GM12878 (cell line): ENCODE data around the gene TM4SF4. TPM values are rescaled to one million over a fixed set of nuclear protein-coding genes. Genes with fewer than 3 reads are reported as not detected.

ENCODE experiments used
- ATAC-seq: fragments of 200-7000 bp; cut with Tn5 transposase; 3 replicates; pipeline ENCODE4 v1.9.1; 2020; ENCODE audit warnings: mild to moderate bottlenecking, moderate library complexity
- BruUV-seq: library from RNA; stranded (reverse); fragments of 400-500 nt; replicated peaks from 2 replicates; lab custom pipeline; 2021; lab: Mats Ljungman, UMichigan
- CTCF ChIA-PET: fragments of 300-600 bp; sonication (Branson Sonifier 250); formaldehyde crosslinking; extraction: SDS; loops from one replicate; lab custom pipeline; 2021; ENCODE audit warnings: inconsistent platforms; lab: Yijun Ruan, JAX
- POLR2A ChIA-PET: fragments of 350-600 bp; formaldehyde crosslinking; extraction: SDS; loops from one replicate; lab custom pipeline; 2021; ENCODE audit warnings: inconsistent platforms; lab: Charles Lee
- RAD21 ChIA-PET: fragments of 300-600 bp; sonication (Branson Sonifier 250); formaldehyde crosslinking; loops from one replicate; lab custom pipeline; 2023; ENCODE audit warnings: antibody characterized with exemption; ENCODE audit not compliant: unreplicated experiment; lab: Charles Lee
- SMC1A ChIA-PET: fragments of 300-600 bp; sonication (Branson Sonifier 250); formaldehyde crosslinking; loops from one replicate; lab custom pipeline; 2023; ENCODE audit not compliant: unreplicated experiment, uncharacterized antibody; lab: Charles Lee
- DNase-seq: peaks from one replicate; pipeline ENCODE4 v3.0.0-alpha.2; 2011; ENCODE audit warnings: low read depth, low spot score
- FAIRE-seq: peaks from 3 replicates; lab custom pipeline; 2011; peaks lifted over from hg19 to GRCh38; lab: Jason Lieb, UNC
- H2AFZ ChIP-seq: 2 replicates; pipeline ENCODE4 v1.6.0; 2011; ENCODE audit warnings: low read depth, low read length, control low read depth; ENCODE audit not compliant: control insufficient read depth
- H3K27ac ChIP-seq: 2 replicates; pipeline ENCODE4 v1.5.1; 2011; ENCODE audit warnings: control low read depth; ENCODE audit not compliant: control insufficient read depth, insufficient read depth
- H3K27me3 ChIP-seq, 2 experiments: replicated peaks in 1 of 2; 2 replicates each; pipeline versions ENCODE4 v1.6.0 to v1.6.1; 2011; ENCODE audit warnings: low read length in 1 of 2; ENCODE audit not compliant: control insufficient read depth in 2 of 2, insufficient read depth in 2 of 2
- H3K36me3 ChIP-seq, 2 experiments: 2 replicates each; pipeline ENCODE4 v1.5.1; 2011; ENCODE audit warnings: low read length in 1 of 2; ENCODE audit not compliant: control insufficient read depth in 2 of 2, insufficient read depth in 2 of 2
- H3K4me1 ChIP-seq: 2 replicates; pipeline ENCODE4 v1.6.1; 2011; ENCODE audit warnings: mild to moderate bottlenecking, low read length, moderate library complexity, mixed read lengths; ENCODE audit not compliant: control insufficient read depth, insufficient read depth
- H3K4me2 ChIP-seq: 2 replicates; pipeline ENCODE4 v1.6.0; 2011; ENCODE audit warnings: control low read depth; ENCODE audit not compliant: control insufficient read depth, insufficient read depth
- H3K4me3 ChIP-seq: fragments of 200-600 bp; sonication (generic); 2 replicates; pipeline ENCODE4 v1.5.1; 2016
- H3K79me2 ChIP-seq: 2 replicates; pipeline ENCODE4 v1.6.0; 2011; ENCODE audit warnings: low read length; ENCODE audit not compliant: control insufficient read depth, insufficient read depth
- H3K9ac ChIP-seq: 2 replicates; pipeline ENCODE4 v1.8.0; 2011; ENCODE audit warnings: low read length, control low read depth, mixed read lengths; ENCODE audit not compliant: control insufficient read depth, insufficient read depth
- H3K9me3 ChIP-seq: replicated peaks from 3 replicates; pipeline ENCODE4 v1.5.1; 2011; ENCODE audit warnings: mild to moderate bottlenecking, low read length; ENCODE audit not compliant: control insufficient read depth, insufficient read depth
- H4K20me1 ChIP-seq: 2 replicates; pipeline ENCODE4 v1.6.0; 2011; ENCODE audit not compliant: control insufficient read depth, insufficient read depth
- FOXM1 ChIP-seq: IDR thresholded peaks from 2 replicates; pipeline ENCODE4 v1.6.1; 2012; ENCODE audit warnings: low read depth, mild to moderate bottlenecking, inconsistent platforms, low read length, moderate library complexity
- MEF2A ChIP-seq: IDR thresholded peaks from 2 replicates; pipeline ENCODE4 v1.6.1; 2011; ENCODE audit warnings: low read depth, mild to moderate bottlenecking, low read length, moderate library complexity; ENCODE audit not compliant: insufficient read depth
- RBBP5 ChIP-seq: fragments of 200-600 bp; sonication (generic); conservative IDR thresholded peaks from 2 replicates; pipeline ENCODE4 v1.6.1; 2016
- RCOR1 ChIP-seq: conservative IDR thresholded peaks from 2 replicates; pipeline ENCODE4 v1.6.1; 2012; ENCODE audit warnings: low read depth, low read length, improper control_type of control experiment
- RELA ChIP-seq: fragments of 450-650 bp; IDR thresholded peaks from 2 replicates; pipeline ENCODE4 v1.8.0; 2014; ENCODE audit warnings: borderline replicate concordance; ENCODE audit not compliant: partially characterized antibody
- STAT3 ChIP-seq: IDR thresholded peaks from 2 replicates; pipeline ENCODE4 v1.6.1; 2011; ENCODE audit warnings: low read depth, low read length, improper control_type of control experiment
- WRNIP1 ChIP-seq: IDR thresholded peaks from 2 replicates; pipeline ENCODE4 v1.6.1; 2011; ENCODE audit warnings: low read depth, low read length, improper control_type of control experiment, borderline replicate concordance
- WGBS: methylation state at CpG from one replicate; pipeline ENCODE4 v1.1.6; 2016; ENCODE audit warnings: low lambda C conversion rate; ENCODE audit not compliant: insufficient replicate concordance, insufficient coverage; ENCODE audit errors: missing lambda C conversion rate; 5-methylcytosine and 5-hydroxymethylcytosine counted together
- in situ Hi-C: fragments of 300-500 bp; cut with MboI; formaldehyde crosslinking; loops from 9 replicates; pipeline ENCODE4 v1.14.3; 2018; ENCODE audit warnings: mixed read lengths
- intact Hi-C: fragments of 100-400 bp; cut with micrococcal nuclease; formaldehyde crosslinking; loops from one replicate; pipeline ENCODE4 v1.14.2; 2022; ENCODE audit not compliant: unreplicated experiment
- polyA plus RNA-seq, 11 experiments: library from polyadenylated mRNA; depleted of rRNA in 4 of 11; unstranded in 6 of 11; stranded (reverse) in 5 of 11; fragments of >200 nt; fragmentation: Nextera tagmentation in 4 of 11; fragmentation: Illumina TruSeq in 1 of 11; extraction: Ambion mirVana in 4 of 11; extraction: Trizol in 1 of 11; gene quantifications; 1 replicate in 1 of 11; 2 replicates in 10 of 11; pipeline versions ENCODE4 v1.2.1 to v1.2.3, GENCODE V29; 2011 to 2016; ENCODE audit warnings: inconsistent platforms in 2 of 11, missing spikeins in 2 of 11, low read depth in 1 of 11
- total RNA-seq, 4 experiments: library from RNA; depleted of rRNA in 3 of 4; stranded (reverse); fragments of >200 nt in 3 of 4; fragmentation: Illumina TruSeq in 1 of 4; extraction: Trizol in 1 of 4; gene quantifications; 2 replicates each; pipeline versions ENCODE4 v1.2.1 to v1.2.3, GENCODE V29; 2013 to 2021
- TF ChIP-seq, protein P1 (sequence below): IDR thresholded peaks from 2 replicates; pipeline ENCODE4 v1.6.1; 2012; ENCODE audit warnings: low read length, inconsistent platforms
- TF ChIP-seq, protein P2 (sequence below): fragments of 450-650 bp; formaldehyde crosslinking; IDR thresholded peaks from 2 replicates; pipeline ENCODE4 v1.4.0; 2020; ENCODE audit warnings: mild to moderate bottlenecking, moderate library complexity
- TF ChIP-seq, protein P3 (sequence below): fragments of 450-650 bp; IDR thresholded peaks from 2 replicates; pipeline ENCODE4 v1.6.1; 2014; ENCODE audit warnings: mild to moderate bottlenecking

The TM4SF4 gene
- total and polyA plus RNA-seq, 10 of the 15 experiments (the other 5 are each of a cell fraction or from before 2014, with no cell fraction given): 0.06 to 1.3 TPM; not detected in 8

DNA sequence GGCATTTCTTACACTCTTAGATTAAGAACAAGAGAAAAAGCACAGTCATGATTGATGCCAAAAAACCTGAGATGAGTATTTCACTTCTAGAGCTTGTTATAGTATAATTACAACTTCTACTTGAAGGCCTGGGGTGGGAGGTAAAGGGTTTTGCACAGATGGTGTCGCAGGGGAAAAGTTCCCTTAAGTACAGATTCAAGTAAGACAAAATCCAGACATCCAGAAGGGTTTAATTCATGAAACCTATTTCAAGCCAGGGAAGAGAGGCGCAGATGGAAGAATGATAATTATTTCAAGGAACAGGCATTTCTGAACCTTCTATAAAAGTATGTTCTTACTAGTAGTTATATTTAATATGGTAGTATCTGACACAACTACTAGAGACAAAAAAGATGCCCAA lies 70.6 kb downstream of the TM4SF4 start:
- TF ChIP-seq STAT3 (no peak), RELA (no peak), RBBP5 (no peak), FOXM1 (no peak), WRNIP1 (no peak), RCOR1 (no peak), MEF2A (no peak)
- TF ChIP-seq, protein P1, sequence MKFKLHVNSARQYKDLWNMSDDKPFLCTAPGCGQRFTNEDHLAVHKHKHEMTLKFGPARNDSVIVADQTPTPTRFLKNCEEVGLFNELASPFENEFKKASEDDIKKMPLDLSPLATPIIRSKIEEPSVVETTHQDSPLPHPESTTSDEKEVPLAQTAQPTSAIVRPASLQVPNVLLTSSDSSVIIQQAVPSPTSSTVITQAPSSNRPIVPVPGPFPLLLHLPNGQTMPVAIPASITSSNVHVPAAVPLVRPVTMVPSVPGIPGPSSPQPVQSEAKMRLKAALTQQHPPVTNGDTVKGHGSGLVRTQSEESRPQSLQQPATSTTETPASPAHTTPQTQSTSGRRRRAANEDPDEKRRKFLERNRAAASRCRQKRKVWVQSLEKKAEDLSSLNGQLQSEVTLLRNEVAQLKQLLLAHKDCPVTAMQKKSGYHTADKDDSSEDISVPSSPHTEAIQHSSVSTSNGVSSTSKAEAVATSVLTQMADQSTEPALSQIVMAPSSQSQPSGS: no peak
- TF ChIP-seq, protein P2, sequence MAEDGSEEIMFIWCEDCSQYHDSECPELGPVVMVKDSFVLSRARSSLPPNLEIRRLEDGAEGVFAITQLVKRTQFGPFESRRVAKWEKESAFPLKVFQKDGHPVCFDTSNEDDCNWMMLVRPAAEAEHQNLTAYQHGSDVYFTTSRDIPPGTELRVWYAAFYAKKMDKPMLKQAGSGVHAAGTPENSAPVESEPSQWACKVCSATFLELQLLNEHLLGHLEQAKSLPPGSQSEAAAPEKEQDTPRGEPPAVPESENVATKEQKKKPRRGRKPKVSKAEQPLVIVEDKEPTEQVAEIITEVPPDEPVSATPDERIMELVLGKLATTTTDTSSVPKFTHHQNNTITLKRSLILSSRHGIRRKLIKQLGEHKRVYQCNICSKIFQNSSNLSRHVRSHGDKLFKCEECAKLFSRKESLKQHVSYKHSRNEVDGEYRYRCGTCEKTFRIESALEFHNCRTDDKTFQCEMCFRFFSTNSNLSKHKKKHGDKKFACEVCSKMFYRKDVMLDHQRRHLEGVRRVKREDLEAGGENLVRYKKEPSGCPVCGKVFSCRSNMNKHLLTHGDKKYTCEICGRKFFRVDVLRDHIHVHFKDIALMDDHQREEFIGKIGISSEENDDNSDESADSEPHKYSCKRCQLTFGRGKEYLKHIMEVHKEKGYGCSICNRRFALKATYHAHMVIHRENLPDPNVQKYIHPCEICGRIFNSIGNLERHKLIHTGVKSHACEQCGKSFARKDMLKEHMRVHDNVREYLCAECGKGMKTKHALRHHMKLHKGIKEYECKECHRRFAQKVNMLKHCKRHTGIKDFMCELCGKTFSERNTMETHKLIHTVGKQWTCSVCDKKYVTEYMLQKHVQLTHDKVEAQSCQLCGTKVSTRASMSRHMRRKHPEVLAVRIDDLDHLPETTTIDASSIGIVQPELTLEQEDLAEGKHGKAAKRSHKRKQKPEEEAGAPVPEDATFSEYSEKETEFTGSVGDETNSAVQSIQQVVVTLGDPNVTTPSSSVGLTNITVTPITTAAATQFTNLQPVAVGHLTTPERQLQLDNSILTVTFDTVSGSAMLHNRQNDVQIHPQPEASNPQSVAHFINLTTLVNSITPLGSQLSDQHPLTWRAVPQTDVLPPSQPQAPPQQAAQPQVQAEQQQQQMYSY (CRISPR knock-in tag): no peak
- TF ChIP-seq, protein P3, sequence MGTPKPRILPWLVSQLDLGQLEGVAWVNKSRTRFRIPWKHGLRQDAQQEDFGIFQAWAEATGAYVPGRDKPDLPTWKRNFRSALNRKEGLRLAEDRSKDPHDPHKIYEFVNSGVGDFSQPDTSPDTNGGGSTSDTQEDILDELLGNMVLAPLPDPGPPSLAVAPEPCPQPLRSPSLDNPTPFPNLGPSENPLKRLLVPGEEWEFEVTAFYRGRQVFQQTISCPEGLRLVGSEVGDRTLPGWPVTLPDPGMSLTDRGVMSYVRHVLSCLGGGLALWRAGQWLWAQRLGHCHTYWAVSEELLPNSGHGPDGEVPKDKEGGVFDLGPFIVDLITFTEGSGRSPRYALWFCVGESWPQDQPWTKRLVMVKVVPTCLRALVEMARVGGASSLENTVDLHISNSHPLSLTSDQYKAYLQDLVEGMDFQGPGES: no peak
- Histone ChIP-seq H3K79me2 (no peaks in the 10 kb centered on the region), H3K9ac (no peak overlapping the region), H3K36me3 (no peaks in the 10 kb centered on the region; a peak in 1 of 4 replicates), H4K20me1 (no peaks in the 10 kb centered on the region), H3K4me3 (no peak overlapping the region), H3K4me2 (no peak overlapping the region), H3K27ac (no peak overlapping the region), H3K9me3 (no peaks in the 10 kb centered on the region), H3K27me3 (no peaks in the 10 kb centered on the region), H3K4me1 (no peaks in the 10 kb centered on the region), H2AFZ (no peak overlapping the region)
- ChIA-PET POLR2A (no interaction called here), SMC1A (no interaction called here), CTCF (interaction anchor here (1.5 to 3.4 kb wide), 3 partner anchors 14 to 53 kb away, joined by 3 to 17 read pairs (median 12); no protein-coding TSS in a partner anchor), RAD21 (no interaction called here)
- intact Hi-C loops (no loop called here), in situ Hi-C loops (no loop called here)
- 98% methylated on average over 2 of the region's 2 CpGs for WGBS
- FAIRE-seq (no peak), DNase-seq (no peak), ATAC-seq (no peak)
- BruUV-seq: no TSS peak
